GM15510 (cell line): ENCODE results near the gene PGPEP1.

ENCODE experiments used
- POLR2A ChIP-seq: IDR thresholded peaks from 3 replicates; pipeline ENCODE4 v1.6.1; 2011; ENCODE audit warnings: borderline replicate concordance; ENCODE audit not compliant: insufficient read length; ENCODE audit errors: extremely low read depth

The PGPEP1 gene

GRCh38 chr19:18388100-18388959 is 47.9 kb downstream of the PGPEP1 start:
- peak; percentile 40 for TF ChIP-seq POLR2A

GRCh38 chr19:18388960-18389725 is 48.7 kb downstream of the PGPEP1 start:
- no peak for TF ChIP-seq POLR2A

GRCh38 chr19:18389726-18390064 is 49.3 kb downstream of the PGPEP1 start:
- TF ChIP-seq POLR2A: no peak

- TF ChIP-seq POLR2A: no peak
These were observed 49.9 kb downstream of the PGPEP1 start for GRCh38 chr19:18390065-18390907.

GRCh38 chr19:18391509-18392075 is 51.2 kb downstream of the PGPEP1 start:
- no peak for TF ChIP-seq POLR2A

GRCh38 chr19:18392417-18392816 is 52.0 kb downstream of the PGPEP1 start:
- no peak for TF ChIP-seq POLR2A

GRCh38 chr19:18392926-18393325 is 52.5 kb downstream of the PGPEP1 start:
- TF ChIP-seq POLR2A: no peak

GRCh38 chr19:18393836-18394235 is 53.4 kb downstream of the PGPEP1 start:
- no peak for TF ChIP-seq POLR2A

GRCh38 chr19:18396471-18397241 is 56.3 kb downstream of the PGPEP1 start:
- TF ChIP-seq POLR2A: no peak

- TF ChIP-seq POLR2A: peak; percentile 25
These were observed 57.1 kb downstream of the PGPEP1 start, which contains the start of gene LRRC25 for GRCh38 chr19:18397242-18398202. Gene LRRC25 (minus strand): TSS chr19:18397622. CDS start chr19:18396963, 659 bp downstream.

- no peak for TF ChIP-seq POLR2A
These were observed 58.6 kb downstream of the PGPEP1 start for GRCh38 chr19:18399008-18399407.

- no peak for TF ChIP-seq POLR2A
These were observed 61.2 kb downstream of the PGPEP1 start for GRCh38 chr19:18401580-18402112.
